Lower leg skin (tissue), 4 donors: ENCODE data around the gene PKD1L1. TPM values are rescaled to one million over a fixed set of nuclear protein-coding genes. Genes with fewer than 3 reads are reported as not detected.
"Not testable (repeated sequence)": the region's sequence is repeated elsewhere in the genome, so short reads cannot be mapped to it uniquely, and the experiment has no call there.

Experiments
- DNase-seq, 2 donors: peaks; one replicate each; pipeline ENCODE4 v3.0.0-alpha.2; 2019; ENCODE audit warnings: low spot score in 2 of 2
- H3K4me3 ChIP-seq: fragments of 200-600 bp; sonication (generic); 2 replicates; pipeline ENCODE4 v1.5.1; 2017; ENCODE audit warnings: mild to moderate bottlenecking, low read depth; ENCODE audit not compliant: poor library complexity, severe bottlenecking
- CTCF ChIP-seq, 3 donors: fragments of 450-650 bp; IDR thresholded peaks; one replicate each; pipeline ENCODE4 v1.5.1; 2016; ENCODE audit warnings: antibody characterized with exemption in 3 of 3, mild to moderate bottlenecking in 3 of 3, moderate library complexity in 2 of 3
- POLR2A ChIP-seq, 2 donors: fragments of 450-650 bp; IDR thresholded peaks; one replicate each; pipeline ENCODE4 v1.6.1; 2016 to 2017; ENCODE audit warnings: antibody characterized with exemption in 2 of 2, mild to moderate bottlenecking in 1 of 2, moderate library complexity in 1 of 2
- WGBS, 2 donors: methylation state at CpG; one replicate each; pipeline ENCODE4 v1.1.5; 2018; 5-methylcytosine and 5-hydroxymethylcytosine counted together
- intact Hi-C: fragments of 100-400 bp; cut with DNase I; formaldehyde crosslinking; loops from one replicate; pipeline ENCODE4 v1.15.0; 2023; ENCODE audit warnings: low total_unique reads
- total RNA-seq, 4 donors: library from RNA; depleted of rRNA; stranded (reverse); fragments of >200 nt; gene quantifications; one replicate each; pipeline ENCODE4 v1.1.0, GENCODE V29; 2016

The PKD1L1 gene
- total RNA-seq, 4 donors from 2014 or later, result 0.04 to 0.12 (median 0.07) TPM

GRCh38 chr7:47932466-47933037 lies 15.7 kb downstream of the PKD1L1 start:
- intact Hi-C loops, result no loop called here
- WGBS, 2 donors, result 52 to 73% methylated on average over 10 to 11 of the region's 11 CpGs
- no peak overlapping the region for H3K4me3 ChIP-seq
- peak in 1 of 2 donors; percentile 82 for DNase-seq
- TF ChIP-seq POLR2A (IDR thresholded peaks at IDR 0.05) (no peak), CTCF (IDR thresholded peaks at IDR 0.05) (no peak)

GRCh38 chr7:47932016-47932415 lies 16.2 kb downstream of the PKD1L1 start:
- H3K4me3 ChIP-seq, result no peak overlapping the region
- 46 to 52% methylated on average over 6 of the region's 6 CpGs for WGBS, 2 donors
- no peak for TF ChIP-seq CTCF (IDR thresholded peaks at IDR 0.05)
- no peak for TF ChIP-seq POLR2A (IDR thresholded peaks at IDR 0.05)
- DNase-seq, result no peak
- intact Hi-C loops, result no loop called here

- intact Hi-C loops, result no loop called here
- 76 to 85% methylated on average over 18 of the region's 18 CpGs for WGBS, 2 donors
- DNase-seq, result peak in 1 of 2 donors; percentile 72
- no peak for TF ChIP-seq CTCF (IDR thresholded peaks at IDR 0.05)
- TF ChIP-seq POLR2A (IDR thresholded peaks at IDR 0.05), result no peak
- H3K4me3 ChIP-seq, result no peak overlapping the region
Observed at GRCh38 chr7:47931005-47932004, 17.0 kb downstream of the PKD1L1 start.

- no peak for TF ChIP-seq POLR2A (IDR thresholded peaks at IDR 0.05)
- no peak for TF ChIP-seq CTCF (IDR thresholded peaks at IDR 0.05)
- 73 to 75% methylated on average over 2 of the region's 2 CpGs for WGBS, 2 donors
- intact Hi-C loops, result no loop called here
- H3K4me3 ChIP-seq, result no peak overlapping the region
- DNase-seq, result no peak
Observed at GRCh38 chr7:47924266-47924665, 24.0 kb downstream of the PKD1L1 start.

GRCh38 chr7:47923081-47923875 lies 25.0 kb downstream of the PKD1L1 start:
- DNase-seq, intact Hi-C loops, H3K4me3 ChIP-seq: not testable (repeated sequence)
- whole genome bisulfite sequencing, 2 donors, result 80 to 84% methylated on average over 8 of the region's 8 CpGs

- intact Hi-C loops, H3K4me3 ChIP-seq: not testable (repeated sequence)
- DNase-seq, result peak in 1 of 2 donors; percentile 29
- WGBS, 2 donors, result 60 to 73% methylated on average over 1 of the region's 1 CpG
Observed at GRCh38 chr7:47916514-47916913, 31.8 kb downstream of the PKD1L1 start.
